Muscle of leg (tissue), 11 donors: ENCODE measurements around the gene MED10. TPM values are rescaled to one million over a fixed set of nuclear protein-coding genes. Genes with fewer than 3 reads are reported as not detected.

ENCODE experiments used
- DNase-seq: peaks from one replicate; pipeline ENCODE4 v3.0.0; 2013
- H3K27ac ChIP-seq: one replicate; pipeline ENCODE4 v1.5.1; 2013; ENCODE audit warnings: mild to moderate bottlenecking, low read length, control low read depth
- H3K27me3 ChIP-seq: one replicate; pipeline ENCODE4 v1.6.1; 2013; ENCODE audit warnings: low read length; ENCODE audit not compliant: control insufficient read depth, insufficient read depth
- H3K36me3 ChIP-seq: one replicate; pipeline ENCODE4 v1.6.1; 2013; ENCODE audit warnings: low read length; ENCODE audit not compliant: control insufficient read depth, insufficient read depth
- H3K4me1 ChIP-seq: one replicate; pipeline ENCODE4 v1.6.1; 2013; ENCODE audit warnings: low read length; ENCODE audit not compliant: control insufficient read depth, insufficient read depth
- H3K4me3 ChIP-seq: one replicate; pipeline ENCODE4 v1.5.1; 2013; ENCODE audit warnings: low read length, control low read depth
- H3K9me3 ChIP-seq: replicated peaks from 2 replicates; pipeline ENCODE4 v1.6.1; 2013; ENCODE audit warnings: low read depth, low read length; ENCODE audit not compliant: control insufficient read depth
- WGBS: methylation state at CpG from one replicate; pipeline ENCODE4 v1.1.5; 2013; ENCODE audit warnings: missing lambda C conversion rate; ENCODE audit not compliant: insufficient coverage; 5-methylcytosine and 5-hydroxymethylcytosine counted together
- polyA plus RNA-seq, 8 donors: library from polyadenylated mRNA; unstranded; fragments of 120-200 nt; gene quantifications; one replicate each; pipeline versions ENCODE4 v1.2.1 to v1.2.3, GENCODE V29; 2013; ENCODE audit warnings: inconsistent platforms in 1 of 8, low replicate concordance in 1 of 8; ENCODE audit not compliant: insufficient read length in 8 of 8, insufficient read depth in 1 of 8
- total RNA-seq: library from RNA; stranded (reverse); fragments of 120-200 nt; gene quantifications from one replicate; pipeline ENCODE4 v1.2.4, GENCODE V29; 2013

MED10 gene
- total and polyA plus RNA-seq, 9 donors = 15.6 to 41.4 (median 35.8) TPM

DNA sequence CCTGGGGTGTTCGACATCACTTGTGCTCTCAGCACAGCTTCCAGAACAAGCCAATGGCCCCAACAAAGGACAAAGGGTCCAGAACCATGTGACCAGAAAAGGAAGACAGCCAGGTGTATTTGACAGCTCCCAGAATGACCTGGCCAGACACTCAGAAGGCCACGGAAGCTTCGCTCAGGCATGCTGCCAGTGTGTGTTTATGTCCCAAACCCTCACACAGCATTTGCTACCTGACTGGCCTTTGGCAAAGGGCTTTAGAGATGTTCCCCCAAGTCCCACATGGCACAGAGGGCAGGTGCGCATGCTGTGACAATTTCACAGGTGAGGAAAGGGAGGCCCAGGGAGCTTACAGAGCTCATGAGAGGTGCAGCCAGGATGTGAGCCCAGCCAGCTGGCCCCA lies 39.5 kb downstream of the MED10 start:
- H3K27ac ChIP-seq = no peak overlapping the region
- H3K9me3 ChIP-seq = no peaks in the 10 kb centered on the region
- no peaks in the 10 kb centered on the region for H3K36me3 ChIP-seq
- DNase-seq = no peak
- H3K4me3 ChIP-seq = no peak overlapping the region
- H3K4me1 ChIP-seq = no peaks in the 10 kb centered on the region
- WGBS = 86% methylated on average over 4 of the region's 4 CpGs
- no peaks in the 10 kb centered on the region for H3K27me3 ChIP-seq

- no peak overlapping the region for H3K4me3 ChIP-seq
- DNase-seq = no peak
- H3K27ac ChIP-seq = no peak overlapping the region
- H3K27me3 ChIP-seq = no peaks in the 10 kb centered on the region
- no peaks in the 10 kb centered on the region for H3K36me3 ChIP-seq
- WGBS = 60% methylated on average over 1 of the region's 3 CpGs
- H3K9me3 ChIP-seq = no peaks in the 10 kb centered on the region
- no peaks in the 10 kb centered on the region for H3K4me1 ChIP-seq
These were observed 40.2 kb downstream of the MED10 start for GRCh38 chr5:6338135-6338534.

DNA sequence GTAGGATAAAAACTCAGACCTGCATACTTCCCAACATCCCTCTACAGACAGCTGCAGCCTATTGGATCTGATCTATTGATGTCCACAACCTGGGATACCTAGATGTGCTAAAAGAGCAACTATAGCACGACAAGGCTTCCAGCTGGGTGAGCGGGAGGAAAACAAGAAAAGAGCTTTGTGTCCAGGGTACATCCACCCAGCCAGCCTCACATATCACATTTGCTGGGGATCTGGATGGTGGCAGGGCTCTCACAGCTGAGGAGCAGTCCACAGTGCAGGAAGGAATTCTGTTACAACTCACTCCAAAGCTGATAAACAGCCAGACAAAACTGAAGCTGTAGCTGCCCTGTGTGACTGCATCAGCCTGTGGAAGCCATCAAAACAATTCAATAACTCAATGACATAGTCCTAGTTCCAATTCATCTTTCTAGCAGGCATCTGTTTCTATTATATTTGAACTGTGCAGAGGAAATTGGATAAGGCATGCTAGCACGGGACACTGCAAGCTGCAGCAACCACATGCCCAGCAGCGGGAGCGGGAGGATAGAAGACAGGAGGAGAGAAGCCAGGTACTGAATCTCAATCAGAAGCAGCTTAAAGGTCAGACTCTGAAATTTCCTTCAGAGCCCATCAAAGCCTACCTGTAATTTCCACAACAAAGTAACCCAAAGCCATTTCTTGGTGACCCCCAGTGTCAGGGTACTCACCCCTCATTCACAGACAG lies 45.0 kb downstream of the MED10 start:
- Histone ChIP-seq H3K27me3 (no peaks in the 10 kb centered on the region), H3K36me3 (no peaks in the 10 kb centered on the region), H3K4me3 (no peak overlapping the region), H3K4me1 (no peaks in the 10 kb centered on the region), H3K27ac (no peak overlapping the region), H3K9me3 (peaks cover 6% of the 10 kb centered on the region)
- no peak for DNase-seq
- WGBS = no CpG with 5 or more reads among the region's 5 CpGs

DNA sequence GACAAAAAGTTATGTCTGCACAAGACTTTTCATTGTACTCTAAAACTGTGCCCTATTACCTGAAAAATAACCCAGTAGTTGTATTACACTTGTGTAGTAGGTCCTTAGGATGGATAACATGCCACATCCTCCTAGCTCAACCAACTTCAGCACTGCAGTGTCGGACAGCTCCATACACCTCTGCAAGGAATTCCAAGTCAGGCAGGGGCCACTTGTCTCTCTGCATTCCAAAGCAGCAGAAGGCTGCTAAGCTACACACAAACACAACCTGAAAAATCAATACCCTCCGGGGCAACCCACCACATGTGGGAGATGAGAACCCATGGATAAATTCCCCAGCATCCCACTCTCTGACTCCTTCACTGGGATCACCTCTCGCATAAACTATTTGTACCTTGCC lies 50.2 kb downstream of the MED10 start:
- Histone ChIP-seq H3K4me1 (no peaks in the 10 kb centered on the region), H3K36me3 (no peaks in the 10 kb centered on the region), H3K27me3 (no peaks in the 10 kb centered on the region), H3K4me3 (no peak overlapping the region), H3K9me3 (peaks cover 6% of the 10 kb centered on the region), H3K27ac (no peak overlapping the region)
- DNase-seq = peak; percentile 30
- 33% methylated on average over 1 of the region's 3 CpGs for WGBS

DNA sequence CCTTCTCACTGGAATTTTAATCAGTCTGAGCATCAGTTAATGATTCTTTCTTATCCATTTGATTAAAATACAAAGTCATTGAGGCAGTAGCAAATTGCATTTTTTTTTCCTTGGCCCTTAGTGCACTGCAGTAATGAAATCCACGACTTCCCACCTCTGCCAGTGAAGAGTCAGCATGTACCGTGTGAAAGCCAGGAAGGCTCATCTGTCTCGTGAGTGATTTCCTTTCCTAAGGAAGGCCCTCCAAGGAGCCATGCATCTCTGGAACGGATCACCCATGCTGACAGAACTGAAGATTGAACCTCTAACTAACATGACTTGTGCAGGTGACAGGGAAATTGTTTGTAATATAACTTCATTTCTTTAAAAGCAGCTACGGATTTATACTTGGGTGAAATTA lies 51.6 kb downstream of the MED10 start:
- WGBS = 31% methylated on average over 3 of the region's 5 CpGs
- Histone ChIP-seq H3K27me3 (no peaks in the 10 kb centered on the region), H3K27ac (no peak overlapping the region), H3K4me3 (no peak overlapping the region), H3K9me3 (peaks cover 6% of the 10 kb centered on the region), H3K36me3 (no peaks in the 10 kb centered on the region), H3K4me1 (no peaks in the 10 kb centered on the region)
- DNase-seq = no peak

DNA sequence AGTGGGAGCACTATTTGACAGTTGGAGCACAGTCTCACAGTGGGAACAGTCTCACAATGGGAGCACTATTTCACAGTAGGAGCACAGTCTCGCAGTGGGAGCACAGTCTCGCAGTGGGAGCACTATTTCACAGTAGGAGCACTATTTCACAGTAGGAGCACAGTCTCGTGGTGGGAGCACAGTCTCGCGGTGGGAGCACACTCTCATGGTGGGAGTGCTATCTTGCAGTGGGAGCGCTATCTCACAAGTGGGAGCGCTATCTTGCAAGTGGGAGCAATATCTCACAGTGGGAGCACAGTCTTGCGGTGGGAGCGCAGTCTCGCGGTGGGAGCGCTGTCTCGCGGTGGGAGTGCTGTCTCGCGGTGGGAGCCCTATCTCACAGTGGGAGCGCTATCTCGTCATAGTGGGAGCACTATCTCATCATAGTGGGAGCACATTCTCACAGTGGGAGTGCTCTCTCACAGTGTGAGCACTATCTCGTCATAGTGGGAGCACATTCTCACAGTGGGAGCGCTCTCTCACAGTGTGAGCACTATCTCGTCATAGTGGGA lies 56.1 kb downstream of the MED10 start:
- no peak for DNase-seq
- Histone ChIP-seq H3K27ac (no peak overlapping the region), H3K9me3 (peaks cover 6% of the 10 kb centered on the region), H3K4me3 (no peak overlapping the region), H3K4me1 (no peaks in the 10 kb centered on the region), H3K27me3 (no peaks in the 10 kb centered on the region), H3K36me3 (no peaks in the 10 kb centered on the region)
- 93% methylated on average over 21 of the region's 21 CpGs for WGBS

Other genes with a start within 250 kb of the MED10 start
- 0.58 TPM for gene UBE2QL1, start 70.3 kb upstream of the MED10 start, total RNA-seq
- 1 to 10 TPM in 6 of 8 donors, under 1 TPM in 2; 0.88 to 3.3 (median 1.8) TPM for gene UBE2QL1, start 70.3 kb upstream of the MED10 start, polyA plus RNA-seq